ENCODE data around the gene MICAL3.

The MICAL3 gene

GRCh38 chr22:17784776-17785175 lies 239.6 kb downstream of the MICAL3 start:
- no peak for DNase-seq

GRCh38 chr22:17783773-17784480 lies 240.4 kb downstream of the MICAL3 start:
- DNase-seq, result no peak

GRCh38 chr22:17783312-17783711 lies 241.0 kb downstream of the MICAL3 start:
- DNase-seq, result no peak

- DNase-seq, result no peak
Measured at GRCh38 chr22:17782621-17783020, 241.7 kb downstream of the MICAL3 start.

GRCh38 chr22:17782158-17782557 lies 242.2 kb downstream of the MICAL3 start:
- DNase-seq, result no peak

GRCh38 chr22:17781319-17782031 lies 242.9 kb downstream of the MICAL3 start:
- peak; percentile 55 for DNase-seq

GRCh38 chr22:17780741-17781318 lies 243.5 kb downstream of the MICAL3 start:
- DNase-seq, result no peak

GRCh38 chr22:17780116-17780740 lies 244.1 kb downstream of the MICAL3 start:
- no peak for DNase-seq

GRCh38 chr22:17779286-17780115 lies 244.9 kb downstream of the MICAL3 start:
- peak; percentile 34 for DNase-seq

GRCh38 chr22:17778412-17778976 lies 245.9 kb downstream of the MICAL3 start:
- DNase-seq, result no peak

GRCh38 chr22:17777717-17778044 lies 246.7 kb downstream of the MICAL3 start:
- no peak for DNase-seq

- no peak for DNase-seq
Measured at GRCh38 chr22:17777005-17777716, 247.2 kb downstream of the MICAL3 start.

GRCh38 chr22:17775781-17776465 lies 248.4 kb downstream of the MICAL3 start:
- DNase-seq, result no peak

GRCh38 chr22:17774926-17775685 lies 249.3 kb downstream of the MICAL3 start:
- no peak for DNase-seq

- peak; percentile 14 for DNase-seq
Measured at GRCh38 chr22:17774206-17774925, 250.0 kb downstream of the MICAL3 start, which contains the start of gene BID. Gene BID, minus strand, starts transcription at chr22:17774469. Its CDS starts 24,353 bp downstream, at chr22:17750116.

- DNase-seq, result peak; percentile 60
Measured at GRCh38 chr22:17773606-17774205, 250.7 kb downstream of the MICAL3 start.

GRCh38 chr22:17772958-17773605 lies 251.3 kb downstream of the MICAL3 start:
- no peak for DNase-seq

- DNase-seq, result no peak
Measured at GRCh38 chr22:17772249-17772957, 252.0 kb downstream of the MICAL3 start.
